Adrenal gland (tissue), 12 donors: ENCODE data around the gene UROC1. TPM values are rescaled to one million over a fixed set of nuclear protein-coding genes. Genes with fewer than 3 reads are reported as not detected.
A peak's percentile ranks its signal among the peaks of the same experiment; 100 is the strongest.

Experiments
- DNase-seq, 7 donors: peaks; one replicate each; pipeline ENCODE4 v3.0.0-alpha.2; 2019 to 2020
- H3K27ac ChIP-seq, 5 donors: fragments of 200-600 bp; sonication (generic) in 4 of 5; 1 replicate in 3 of 5; 2 replicates in 2 of 5; pipeline versions ENCODE4 v1.5.1 to v1.8.0; 2016 to 2020; ENCODE audit warnings: mild to moderate bottlenecking in 1 of 5
- H3K27me3 ChIP-seq: fragments of 200-600 bp; 2 replicates; pipeline ENCODE4 v1.8.0; 2021
- H3K36me3 ChIP-seq, 2 donors: fragments of 200-600 bp; replicated peaks in 1 of 2; 1 replicate in 1 of 2; 2 replicates in 1 of 2; pipeline versions ENCODE4 v1.5.1 to v1.8.0; 2018 to 2022
- H3K4me1 ChIP-seq, 2 donors: fragments of 200-600 bp; replicated peaks in 1 of 2; 1 replicate in 1 of 2; 2 replicates in 1 of 2; pipeline versions ENCODE4 v1.5.1 to v1.8.0; 2018 to 2021
- H3K4me3 ChIP-seq, 4 donors: fragments of 200-600 bp; sonication (generic) in 3 of 4; one replicate each; pipeline ENCODE4 v1.5.1; 2016 to 2018
- H3K9me3 ChIP-seq, 3 donors: fragments of 200-600 bp; sonication (generic) in 1 of 3; replicated peaks in 1 of 3; 1 replicate in 2 of 3; 2 replicates in 1 of 3; pipeline versions ENCODE4 v1.5.1 to v1.8.0; 2016 to 2021
- CTCF ChIP-seq, 6 experiments: fragments of 450-650 bp in 4 of 6; fragments of 200-600 bp in 2 of 6; sonication (generic) in 1 of 6; IDR thresholded peaks; 1 replicate in 5 of 6; 2 replicates in 1 of 6; pipeline versions ENCODE4 v1.5.1 to v1.8.0; 2016 to 2021; ENCODE audit warnings: antibody characterized with exemption in 6 of 6, mild to moderate bottlenecking in 2 of 6, moderate library complexity in 1 of 6
- POLR2A ChIP-seq, 2 donors: fragments of 450-650 bp; IDR thresholded peaks; one replicate each; pipeline ENCODE4 v1.6.1; 2017; ENCODE audit warnings: antibody characterized with exemption in 2 of 2, mild to moderate bottlenecking in 2 of 2, moderate library complexity in 1 of 2
- WGBS, 4 donors: extraction: QIAGEN DNeasy Blood & Tissue Kit in 2 of 4; methylation state at CpG; one replicate each; pipeline versions ENCODE4 v1.1.5 to v1.1.7; 2013 to 2017; 5-methylcytosine and 5-hydroxymethylcytosine counted together
- intact Hi-C, 2 donors: fragments of 100-400 bp; cut with DNase I; formaldehyde crosslinking; loops; one replicate each; pipeline versions ENCODE4 v1.14.1 to v1.15.0; 2022 to 2023
- polyA plus RNA-seq, 3 donors: library from polyadenylated mRNA; stranded (reverse); fragments of 200-250 nt in 2 of 3; fragments of 350-450 nt in 1 of 3; fragmentation: Illumina TruSeq in 1 of 3; extraction: RNeasy Lipid Tissue Mini Kit (QIAGEN cat#74804) in 1 of 3; gene quantifications; one replicate each; pipeline ENCODE4 v1.2.3, GENCODE V29; 2013 to 2014
- total RNA-seq, 9 donors: library from RNA; depleted of rRNA in 4 of 9; stranded (reverse); fragments of >200 nt in 4 of 9; fragments of 120-200 nt in 1 of 9; fragmentation: NEBNext Ultra II Directional in 1 of 9; extraction: Animal tissue kit (Norgen Biotek cat#: 25700) in 1 of 9; gene quantifications; one replicate each; pipeline versions ENCODE4 v1.1.0 to v1.2.4, GENCODE V29; 2013 to 2023
- donor health status: healthy with polysubstance abuse.
- donor health status: Bipolar disorder and iron deficiency.
- donor health status: DM: yes; HTN: yes; CAD: no.
- donor health status: DM: no; HTN: no; CAD: no.
- donor health status: DM: no; HTN: no; CAD: no.
- donor health status: DM: yes; HTN: yes; CAD: no.

Gene UROC1
- total and polyA plus RNA-seq, 12 donors, result under 0.01 to 0.22 (median 0.04) TPM; not detected in 8

GRCh38 chr3:126442094-126442855, 75.3 kb downstream of the UROC1 start:
- WGBS, 4 donors, result 86 to 89% (median 88%) methylated on average over 13 of the region's 13 CpGs
- TF ChIP-seq CTCF (IDR thresholded peaks at IDR 0.05) (no peak), POLR2A (IDR thresholded peaks at IDR 0.05) (no peak)
- H3K27ac ChIP-seq, result no peak overlapping the region
- peak in 3 of 7 donors; percentile 11 to 42 (median 17) for DNase-seq
- no peaks in the 10 kb centered on the region for H3K9me3 ChIP-seq
- no peaks in the 10 kb centered on the region for H3K27me3 ChIP-seq
- no peaks in the 10 kb centered on the region for H3K4me1 ChIP-seq
- intact Hi-C loops, result no loop called here
- H3K36me3 ChIP-seq, result peaks cover 0 to 23% of the 10 kb centered on the region in 2 donors
- H3K4me3 ChIP-seq, result no peak overlapping the region

- intact Hi-C loops, result no loop called here
- TF ChIP-seq POLR2A (IDR thresholded peaks at IDR 0.05) (no peak), CTCF (IDR thresholded peaks at IDR 0.05) (no peak)
- Histone ChIP-seq H3K4me1 (no peaks in the 10 kb centered on the region), H3K9me3 (no peaks in the 10 kb centered on the region), H3K4me3 (no peak overlapping the region), H3K27ac (no peak overlapping the region), H3K36me3 (peaks cover 0 to 29% of the 10 kb centered on the region in 2 donors), H3K27me3 (no peaks in the 10 kb centered on the region)
- 91 to 94% (median 93%) methylated on average over 9 to 20 of the region's 20 CpGs for WGBS, 4 donors
- peak in 2 of 7 donors; percentile 7 to 37 for DNase-seq
Measured at GRCh38 chr3:126441256-126441880, 76.2 kb downstream of the UROC1 start.

GRCh38 chr3:126440709-126440995, 76.9 kb downstream of the UROC1 start:
- Histone ChIP-seq H3K4me1 (no peaks in the 10 kb centered on the region), H3K27me3 (no peaks in the 10 kb centered on the region), H3K36me3 (peaks cover 0 to 32% of the 10 kb centered on the region in 2 donors), H3K4me3 (no peak overlapping the region), H3K27ac (no peak overlapping the region), H3K9me3 (no peaks in the 10 kb centered on the region)
- DNase-seq, result peak in 3 of 7 donors; percentile 5 to 31 (median 5)
- 94 to 97% (median 96%) methylated on average over 9 of the region's 9 CpGs for WGBS, 4 donors
- TF ChIP-seq POLR2A (IDR thresholded peaks at IDR 0.05), result no peak
- no peak for TF ChIP-seq CTCF (IDR thresholded peaks at IDR 0.05)
- intact Hi-C loops, result no loop called here

- no peaks in the 10 kb centered on the region for H3K4me1 ChIP-seq
- intact Hi-C loops, result no loop called here
- H3K36me3 ChIP-seq, result peaks cover 0 to 32% of the 10 kb centered on the region in 2 donors
- peak in 2 of 7 donors; percentile 6 to 37 for DNase-seq
- H3K9me3 ChIP-seq, result no peaks in the 10 kb centered on the region
- 90 to 99% (median 95%) methylated on average over 10 to 12 of the region's 12 CpGs for WGBS, 4 donors
- no peak overlapping the region for H3K4me3 ChIP-seq
- no peak overlapping the region for H3K27ac ChIP-seq
- H3K27me3 ChIP-seq, result no peaks in the 10 kb centered on the region
- TF ChIP-seq POLR2A (IDR thresholded peaks at IDR 0.05), result no peak
- TF ChIP-seq CTCF (IDR thresholded peaks at IDR 0.05), result no peak
Measured at GRCh38 chr3:126439968-126440708, 77.4 kb downstream of the UROC1 start.
